IMR-90 (cell line): ENCODE data around the gene MAMLD1. TPM values are rescaled to one million over a fixed set of nuclear protein-coding genes. Genes with fewer than 3 reads are reported as not detected.

Experiments used
- ATAC-seq: fragments of 200-7000 bp; cut with Tn5 transposase; 2 replicates; pipeline ENCODE4 v1.9.1; 2020; ENCODE audit warnings: low read depth, mild to moderate bottlenecking, moderate library complexity
- BruUV-seq: library from RNA; stranded (reverse); fragments of 400-500 nt; replicated peaks from 2 replicates; lab custom pipeline; 2021; lab: Mats Ljungman, UMichigan
- CTCF ChIA-PET: fragments of 300-600 bp; formaldehyde crosslinking; extraction: SDS; loops from one replicate; lab custom pipeline; 2021; ENCODE audit warnings: antibody characterized with exemption; lab: Yijun Ruan, JAX
- POLR2A ChIA-PET: fragments of 300-600 bp; sonication (Branson Sonifier 250); formaldehyde crosslinking; loops from one replicate; lab custom pipeline; 2022; ENCODE audit warnings: antibody characterized with exemption; ENCODE audit not compliant: unreplicated experiment; lab: Charles Lee
- DNase-seq: peaks from one replicate; pipeline ENCODE4 v3.0.0; 2013
- H2AFZ ChIP-seq: replicated peaks from 2 replicates; pipeline ENCODE3; 2013; ENCODE audit warnings: low read length, mild to moderate bottlenecking; ENCODE audit not compliant: poor library complexity
- H2AK5ac ChIP-seq: 2 replicates; pipeline ENCODE4 v1.6.1; 2013; ENCODE audit warnings: low read depth, low read length, inconsistent platforms
- H2AK9ac ChIP-seq: replicated peaks from 2 replicates; pipeline ENCODE3; 2013; ENCODE audit warnings: mild to moderate bottlenecking, low read depth, low read length, moderate library complexity; ENCODE audit not compliant: poor library complexity
- H2BK120ac ChIP-seq: 2 replicates; pipeline ENCODE4 v1.6.1; 2013; ENCODE audit warnings: low read depth, low read length, inconsistent platforms
- H2BK15ac ChIP-seq: 3 replicates; pipeline ENCODE4 v1.6.1; 2013; ENCODE audit warnings: low read depth, low read length, inconsistent platforms
- H2BK20ac ChIP-seq: 2 replicates; pipeline ENCODE4 v1.6.1; 2013; ENCODE audit warnings: low read depth, mild to moderate bottlenecking, inconsistent platforms, low read length, moderate library complexity
- H2BK5ac ChIP-seq: 2 replicates; pipeline ENCODE4 v1.6.1; 2013; ENCODE audit warnings: mild to moderate bottlenecking, low read depth, low read length, inconsistent platforms; ENCODE audit not compliant: poor library complexity, severe bottlenecking
- H3K14ac ChIP-seq: replicated peaks from 2 replicates; pipeline ENCODE4 v1.6.1; 2013; ENCODE audit warnings: low read depth, low read length, inconsistent platforms
- H3K18ac ChIP-seq: 2 replicates; pipeline ENCODE4 v1.6.1; 2013; ENCODE audit warnings: low read depth, low read length, control low read depth
- H3K23ac ChIP-seq: 2 replicates; pipeline ENCODE4 v1.6.1; 2013; ENCODE audit warnings: low read depth, low read length, inconsistent platforms
- H3K27ac ChIP-seq: 2 replicates; pipeline ENCODE4 v1.5.1; 2013; ENCODE audit warnings: mild to moderate bottlenecking, control low read depth, low read length; ENCODE audit not compliant: insufficient read depth
- H3K27me3 ChIP-seq: 2 replicates; pipeline ENCODE4 v1.6.1; 2013; ENCODE audit warnings: low read length; ENCODE audit not compliant: control insufficient read depth, insufficient read depth
- H3K36me3 ChIP-seq: 2 replicates; pipeline ENCODE4 v1.6.1; 2013; ENCODE audit warnings: low read length, mixed read lengths; ENCODE audit not compliant: control insufficient read depth, insufficient read depth
- H3K4ac ChIP-seq: 2 replicates; pipeline ENCODE4 v1.6.1; 2013; ENCODE audit warnings: low read depth, low read length, inconsistent platforms
- H3K4me1 ChIP-seq: 2 replicates; pipeline ENCODE4 v1.6.1; 2013; ENCODE audit warnings: low read length, mixed read lengths; ENCODE audit not compliant: control insufficient read depth, insufficient read depth
- H3K4me2 ChIP-seq: 2 replicates; pipeline ENCODE4 v1.6.1; 2013; ENCODE audit warnings: low read depth, mild to moderate bottlenecking, control low read depth, low read length, moderate library complexity
- H3K4me3 ChIP-seq: 2 replicates; pipeline ENCODE4 v1.5.1; 2013; ENCODE audit warnings: low read depth, mild to moderate bottlenecking, control low read depth, low read length, moderate library complexity; ENCODE audit not compliant: insufficient read depth
- H3K56ac ChIP-seq: 2 replicates; pipeline ENCODE4 v1.6.1; 2013; ENCODE audit warnings: low read length, inconsistent platforms; ENCODE audit not compliant: insufficient read depth; ENCODE audit errors: extremely low read depth
- H3K79me1 ChIP-seq, 2 experiments: 2 replicates each; pipeline ENCODE4 v1.6.1; 2013; ENCODE audit warnings: low read length in 2 of 2, inconsistent platforms in 1 of 2, low read depth in 1 of 2
- H3K9ac ChIP-seq: 2 replicates; pipeline ENCODE4 v1.6.1; 2013; ENCODE audit warnings: low read depth, low read length, control low read depth
- H3K9me1 ChIP-seq: 2 replicates; pipeline ENCODE4 v1.6.1; 2013; ENCODE audit warnings: low read length, inconsistent platforms; ENCODE audit not compliant: insufficient read depth
- H3K9me3 ChIP-seq: 2 replicates; pipeline ENCODE4 v1.6.1; 2013; ENCODE audit warnings: low read length; ENCODE audit not compliant: control insufficient read depth, insufficient read depth
- H4K20me1 ChIP-seq: 2 replicates; pipeline ENCODE4 v1.6.1; 2013; ENCODE audit warnings: low read length, inconsistent platforms; ENCODE audit not compliant: insufficient read depth
- H4K5ac ChIP-seq: 2 replicates; pipeline ENCODE4 v1.6.1; 2013; ENCODE audit warnings: mild to moderate bottlenecking, low read depth, low read length, control low read depth
- H4K8ac ChIP-seq, 2 experiments: 2 replicates each; pipeline ENCODE4 v1.6.1; 2013; ENCODE audit warnings: low read depth in 2 of 2, low read length in 2 of 2, control low read depth in 1 of 2, inconsistent platforms in 1 of 2
- H4K91ac ChIP-seq: 2 replicates; pipeline ENCODE4 v1.6.1; 2013; ENCODE audit warnings: low read depth, low read length, inconsistent platforms; ENCODE audit not compliant: insufficient read depth
- BHLHE40 ChIP-seq: fragments of 150-350 bp; IDR thresholded peaks from 2 replicates; pipeline ENCODE4 v1.6.1; 2016; ENCODE audit warnings: mild to moderate bottlenecking, low read depth, low read length
- CHD1 ChIP-seq: IDR thresholded peaks from 2 replicates; pipeline ENCODE4 v1.6.1; 2012; ENCODE audit warnings: low read depth, low read length, improper control_type of control experiment
- ELK1 ChIP-seq: fragments of 150-350 bp; IDR thresholded peaks from 2 replicates; pipeline ENCODE4 v1.6.1; 2016; ENCODE audit warnings: low read depth, mild to moderate bottlenecking, low read length, moderate library complexity, borderline replicate concordance
- FOS ChIP-seq: fragments of 150-350 bp; IDR thresholded peaks from 2 replicates; pipeline ENCODE4 v1.6.1; 2016; ENCODE audit warnings: low read depth, low read length
- MAFK ChIP-seq: IDR thresholded peaks from 2 replicates; pipeline ENCODE4 v1.6.1; 2012; ENCODE audit warnings: low read depth, low read length, improper control_type of control experiment
- MAZ ChIP-seq: IDR thresholded peaks from 2 replicates; pipeline ENCODE4 v1.6.1; 2012; ENCODE audit warnings: low read depth, mild to moderate bottlenecking, low read length, improper control_type of control experiment, moderate library complexity, borderline replicate concordance
- MXI1 ChIP-seq: IDR thresholded peaks from 2 replicates; pipeline ENCODE4 v1.6.1; 2012; ENCODE audit warnings: low read depth, mild to moderate bottlenecking, low read length, moderate library complexity, borderline replicate concordance
- NFE2L2 ChIP-seq: fragments of 150-350 bp; IDR thresholded peaks from 2 replicates; pipeline ENCODE4 v1.6.1; 2016; ENCODE audit warnings: low read depth, mild to moderate bottlenecking, low read length
- POLR2A ChIP-seq: IDR thresholded peaks from 2 replicates; pipeline ENCODE4 v1.6.1; 2012; ENCODE audit warnings: mild to moderate bottlenecking, low read depth, low read length
- RAD21 ChIP-seq: IDR thresholded peaks from 2 replicates; pipeline ENCODE4 v1.6.1; 2012; ENCODE audit warnings: low read length, improper control_type of control experiment
- RCOR1 ChIP-seq: IDR thresholded peaks from 2 replicates; pipeline ENCODE4 v1.6.1; 2012; ENCODE audit warnings: mild to moderate bottlenecking, low read length, improper control_type of control experiment; ENCODE audit not compliant: insufficient replicate concordance
- RFX5 ChIP-seq: IDR thresholded peaks from 2 replicates; pipeline ENCODE4 v1.8.0; 2012; ENCODE audit warnings: low read depth, mild to moderate bottlenecking, low read length, moderate library complexity
- SMC3 ChIP-seq: fragments of 150-350 bp; IDR thresholded peaks from 2 replicates; pipeline ENCODE4 v1.6.1; 2016; ENCODE audit warnings: low read depth, mild to moderate bottlenecking, antibody characterized with exemption, low read length, moderate library complexity
- WGBS, 2 experiments: methylation state at CpG; one replicate each; pipeline versions ENCODE4 v1.1.5 to v1.1.7; 2013; ENCODE audit warnings: missing lambda C conversion rate in 2 of 2; ENCODE audit not compliant: insufficient read length in 1 of 2; ENCODE audit errors: extremely low coverage in 2 of 2; 5-methylcytosine and 5-hydroxymethylcytosine counted together
- dilution Hi-C: fragments of 300-500 bp; cut with HindIII; formaldehyde crosslinking; loops from one replicate; pipeline ENCODE4 v1.14.3; 2018; ENCODE audit warnings: low sequenced_read_pairs; ENCODE audit not compliant: unreplicated experiment
- in situ Hi-C: fragments of 300-500 bp; cut with MboI; formaldehyde crosslinking; loops from 3 replicates; pipeline ENCODE4 v1.14.3; 2019; ENCODE audit warnings: low sequenced_read_pairs, inconsistent platforms, mixed read lengths
- intact Hi-C: fragments of 100-400 bp; cut with micrococcal nuclease; formaldehyde crosslinking; loops from 2 replicates; pipeline ENCODE4 v1.10.0; 2022
- polyA plus RNA-seq, 3 experiments: library from polyadenylated mRNA; depleted of rRNA; stranded (reverse); fragments of >200 nt; gene quantifications; 2 replicates each; pipeline ENCODE4 v1.2.3, GENCODE V29; 2012; ENCODE audit warnings: low replicate concordance in 1 of 3
- total RNA-seq: library from RNA; depleted of rRNA; stranded (reverse); fragments of >200 nt; gene quantifications from 2 replicates; pipeline ENCODE4 v1.2.3, GENCODE V29; 2012
- TF ChIP-seq, protein P1 (sequence below): conservative IDR thresholded peaks from 2 replicates; pipeline ENCODE4 v1.5.1; 2012; ENCODE audit warnings: mild to moderate bottlenecking, low read depth, low read length, improper control_type of control experiment
- TF ChIP-seq, protein P2 (sequence below): fragments of 150-350 bp; IDR thresholded peaks from 2 replicates; pipeline ENCODE4 v1.6.1; 2017; ENCODE audit warnings: mild to moderate bottlenecking, antibody characterized with exemption, low read length, low read depth

The MAMLD1 gene
- total and polyA plus RNA-seq, 2 of the 4 experiments (the other 2 are of a cell fraction) = 1.4 to 11.0 TPM

DNA sequence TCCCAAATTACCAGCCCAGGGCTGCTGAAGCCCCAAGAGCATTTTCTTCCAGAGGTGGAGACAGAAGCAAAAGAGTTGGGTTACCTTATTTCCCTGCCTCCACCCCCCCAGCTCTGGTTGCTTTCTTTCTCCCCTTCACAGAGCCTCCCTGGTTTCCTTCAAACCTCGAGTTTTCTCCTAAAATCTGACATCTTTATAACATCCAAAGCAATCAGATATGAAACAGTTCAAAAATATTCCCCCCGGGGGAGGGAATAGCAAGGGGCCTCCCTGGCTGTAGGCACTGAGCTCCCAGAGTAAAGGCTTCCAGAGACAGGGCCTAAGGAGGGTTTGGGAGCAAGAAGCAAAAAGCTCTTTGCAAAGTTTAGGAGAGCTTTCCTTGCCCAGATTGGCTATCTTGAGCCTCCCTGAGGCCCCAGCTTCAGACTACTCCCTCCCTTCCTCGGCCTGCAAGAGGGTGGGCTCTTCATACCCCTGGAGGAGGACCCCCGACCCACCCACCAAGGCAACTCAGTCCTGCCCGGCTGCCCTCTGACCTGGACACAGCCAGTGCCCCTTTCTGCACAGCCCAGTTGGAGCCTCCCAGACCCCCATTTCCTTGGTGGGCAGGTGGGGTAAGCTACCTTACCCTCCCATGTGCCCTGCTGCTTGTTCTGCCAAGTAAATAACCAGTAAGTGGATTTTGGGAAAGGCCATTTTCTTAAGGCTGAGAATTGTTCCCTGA lies 7.6 kb downstream of the MAMLD1 start:
- no peak for ATAC-seq
- H3K27ac ChIP-seq = no peak overlapping the region
- no peaks in the 10 kb centered on the region for H3K4me1 ChIP-seq
- H2BK20ac ChIP-seq = no peak overlapping the region
- no peak overlapping the region for H2AK9ac ChIP-seq
- no peak overlapping the region for H4K8ac ChIP-seq
- dilution Hi-C loops (no loop called here), in situ Hi-C loops (loop anchor here (25.0 kb wide), 2 partner anchors 342 to 408 kb away; no protein-coding TSS in a partner anchor), intact Hi-C loops (no loop called here)
- H4K91ac ChIP-seq = no peak overlapping the region
- peak; percentile 0 for DNase-seq
- peaks cover 10 to 48% of the 10 kb centered on the region in 2 experiments; a peak in 3 of 4 replicates for H3K79me1 ChIP-seq
- CTCF ChIA-PET = no interaction called here
- H3K9ac ChIP-seq = no peak overlapping the region; the same call in 1 of the 2 replicates
- WGBS, 2 experiments = no CpG with 5 or more reads among the region's 5 CpGs
- H3K14ac ChIP-seq = no peak overlapping the region
- H3K9me1 ChIP-seq = no peaks in the 10 kb centered on the region; the same call in 1 of the 2 replicates
- H4K20me1 ChIP-seq = no peaks in the 10 kb centered on the region; the same call in none of the 2 replicates
- no peak overlapping the region for H2AFZ ChIP-seq
- no peak overlapping the region for H3K4ac ChIP-seq
- BruUV-seq = no TSS peak
- no peaks in the 10 kb centered on the region for H3K36me3 ChIP-seq
- no peak overlapping the region for H4K5ac ChIP-seq
- no peaks in the 10 kb centered on the region for H3K27me3 ChIP-seq
- no peaks in the 10 kb centered on the region for H3K9me3 ChIP-seq
- no peak overlapping the region for H3K4me2 ChIP-seq
- POLR2A ChIA-PET = no interaction called here
- no peak overlapping the region for H2AK5ac ChIP-seq
- no peak overlapping the region for H3K18ac ChIP-seq
- H3K23ac ChIP-seq = no peak overlapping the region
- H2BK5ac ChIP-seq = no peak overlapping the region
- H3K4me3 ChIP-seq = no peak overlapping the region
- H2BK15ac ChIP-seq = no peak overlapping the region
- no peak overlapping the region for H2BK120ac ChIP-seq
- no peak overlapping the region for H3K56ac ChIP-seq
- no peak for TF ChIP-seq CHD1
- TF ChIP-seq ELK1 = no peak
- TF ChIP-seq RCOR1 = no peak
- no peak for TF ChIP-seq MAZ
- no peak for TF ChIP-seq NFE2L2
- TF ChIP-seq FOS = no peak
- TF ChIP-seq RAD21 = no peak
- TF ChIP-seq, protein P1, sequence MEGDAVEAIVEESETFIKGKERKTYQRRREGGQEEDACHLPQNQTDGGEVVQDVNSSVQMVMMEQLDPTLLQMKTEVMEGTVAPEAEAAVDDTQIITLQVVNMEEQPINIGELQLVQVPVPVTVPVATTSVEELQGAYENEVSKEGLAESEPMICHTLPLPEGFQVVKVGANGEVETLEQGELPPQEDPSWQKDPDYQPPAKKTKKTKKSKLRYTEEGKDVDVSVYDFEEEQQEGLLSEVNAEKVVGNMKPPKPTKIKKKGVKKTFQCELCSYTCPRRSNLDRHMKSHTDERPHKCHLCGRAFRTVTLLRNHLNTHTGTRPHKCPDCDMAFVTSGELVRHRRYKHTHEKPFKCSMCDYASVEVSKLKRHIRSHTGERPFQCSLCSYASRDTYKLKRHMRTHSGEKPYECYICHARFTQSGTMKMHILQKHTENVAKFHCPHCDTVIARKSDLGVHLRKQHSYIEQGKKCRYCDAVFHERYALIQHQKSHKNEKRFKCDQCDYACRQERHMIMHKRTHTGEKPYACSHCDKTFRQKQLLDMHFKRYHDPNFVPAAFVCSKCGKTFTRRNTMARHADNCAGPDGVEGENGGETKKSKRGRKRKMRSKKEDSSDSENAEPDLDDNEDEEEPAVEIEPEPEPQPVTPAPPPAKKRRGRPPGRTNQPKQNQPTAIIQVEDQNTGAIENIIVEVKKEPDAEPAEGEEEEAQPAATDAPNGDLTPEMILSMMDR = no peak
- TF ChIP-seq MAFK = no peak
- TF ChIP-seq POLR2A = no peak
- TF ChIP-seq MXI1 = no peak
- no peak for TF ChIP-seq RFX5
- TF ChIP-seq SMC3 = no peak
- no peak for TF ChIP-seq BHLHE40
- TF ChIP-seq, protein P2, sequence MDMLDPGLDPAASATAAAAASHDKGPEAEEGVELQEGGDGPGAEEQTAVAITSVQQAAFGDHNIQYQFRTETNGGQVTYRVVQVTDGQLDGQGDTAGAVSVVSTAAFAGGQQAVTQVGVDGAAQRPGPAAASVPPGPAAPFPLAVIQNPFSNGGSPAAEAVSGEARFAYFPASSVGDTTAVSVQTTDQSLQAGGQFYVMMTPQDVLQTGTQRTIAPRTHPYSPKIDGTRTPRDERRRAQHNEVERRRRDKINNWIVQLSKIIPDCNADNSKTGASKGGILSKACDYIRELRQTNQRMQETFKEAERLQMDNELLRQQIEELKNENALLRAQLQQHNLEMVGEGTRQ = no peak
